GM10266 (cell line): ENCODE results near the gene GID8.

Experiments
- DNase-seq: peaks from one replicate; pipeline ENCODE4 v3.0.0; 2012; ENCODE audit errors: extremely low spot score
- CTCF ChIP-seq: IDR thresholded peaks from 2 replicates; pipeline ENCODE4 v1.5.1; 2012; ENCODE audit warnings: mild to moderate bottlenecking, low read depth; ENCODE audit not compliant: control insufficient read depth, insufficient read depth; ENCODE audit errors: missing control alignments

GID8 gene

GRCh38 chr20:62969939-62970306, 32.0 kb downstream of the GID8 start:
- TF ChIP-seq CTCF, result no peak
- DNase-seq, result no peak

- DNase-seq, result no peak
- TF ChIP-seq CTCF, result no peak
Observed at GRCh38 chr20:62970307-62971210, 32.6 kb downstream of the GID8 start.

DNA sequence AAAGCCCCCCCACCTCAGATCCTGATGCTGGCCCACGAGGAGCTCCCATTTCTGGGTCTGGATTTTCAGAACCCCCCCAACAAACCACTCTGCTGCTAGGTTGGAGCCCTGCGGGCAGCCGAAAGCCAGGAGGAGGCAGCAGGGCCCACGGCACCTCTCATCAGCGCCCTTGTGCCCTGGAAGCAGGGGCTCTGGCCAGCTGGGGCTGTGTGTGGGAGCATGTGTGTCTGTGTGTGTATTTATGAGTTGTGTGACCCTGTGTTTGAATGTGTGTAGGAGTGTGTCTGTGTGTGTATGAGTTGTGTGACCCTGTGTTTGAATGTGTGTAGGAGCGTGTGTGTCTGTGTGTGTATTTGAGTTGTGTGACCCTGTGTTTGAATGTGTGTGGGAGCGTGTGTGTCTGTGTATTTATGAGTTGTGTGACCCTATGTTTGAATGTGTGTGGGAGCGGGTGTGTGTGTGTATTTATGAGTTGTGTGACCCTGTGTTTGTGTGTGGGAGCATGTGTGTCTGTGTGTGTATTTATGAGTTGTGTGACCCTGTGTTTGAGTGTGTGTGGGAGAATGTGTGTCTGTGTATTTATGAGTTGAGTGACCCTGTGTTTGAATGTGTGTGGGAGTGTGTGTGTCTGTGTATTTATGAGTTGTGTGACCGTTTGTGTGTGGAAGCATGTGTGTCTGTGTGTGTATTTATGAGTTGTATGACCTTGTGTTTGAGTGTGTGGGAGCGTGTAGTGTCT, 33.4 kb downstream of the GID8 start:
- no peak for TF ChIP-seq CTCF
- no peak for DNase-seq

DNA sequence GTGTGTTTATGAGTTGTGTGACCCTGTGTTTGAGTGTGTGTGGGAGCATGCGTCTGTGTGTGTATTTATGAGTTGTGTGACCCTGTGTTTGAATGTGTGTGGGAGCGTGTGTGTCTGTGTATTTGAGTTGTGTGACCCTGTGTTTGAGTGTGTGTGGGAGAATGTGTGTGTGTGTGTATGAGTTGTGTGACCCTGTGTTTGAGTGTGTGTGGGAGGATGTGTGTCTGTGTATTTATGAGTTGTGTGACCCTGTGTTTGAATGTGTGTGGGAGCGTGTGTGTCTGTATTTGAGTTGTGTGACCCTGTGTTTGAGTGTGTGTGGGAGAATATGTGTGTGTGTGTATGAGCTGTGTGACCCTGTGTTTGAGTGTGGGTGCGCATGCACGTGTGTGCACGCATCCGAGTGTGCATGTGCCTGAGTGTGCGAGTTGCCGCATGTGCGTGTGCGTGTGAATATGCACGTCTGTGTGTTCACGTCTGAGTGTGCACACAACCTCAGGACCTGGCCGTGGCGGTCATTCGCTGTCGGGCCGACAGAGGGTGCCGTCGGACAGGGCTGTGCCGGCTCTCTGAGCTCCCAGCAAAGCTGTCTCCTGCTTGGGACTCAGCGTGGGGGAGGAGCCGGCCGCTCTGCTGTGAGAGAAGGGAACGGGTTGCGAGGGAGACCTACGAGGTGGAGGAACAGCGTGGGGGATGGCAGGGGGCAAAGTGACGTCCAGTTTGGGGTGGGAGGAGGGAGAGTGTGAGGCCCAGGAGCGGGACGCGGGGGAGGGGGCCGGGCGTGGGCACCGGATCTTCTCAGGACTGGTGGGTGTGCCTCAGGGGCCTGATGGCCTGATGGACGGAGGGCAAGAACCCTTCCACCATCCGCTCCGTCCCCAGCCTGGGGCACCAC, 34.2 kb downstream of the GID8 start:
- peak; percentile 93 for DNase-seq
- TF ChIP-seq CTCF, result peak; percentile 98

- no peak for DNase-seq
- no peak for TF ChIP-seq CTCF
Observed at GRCh38 chr20:62972845-62973745, 35.1 kb downstream of the GID8 start.

DNA sequence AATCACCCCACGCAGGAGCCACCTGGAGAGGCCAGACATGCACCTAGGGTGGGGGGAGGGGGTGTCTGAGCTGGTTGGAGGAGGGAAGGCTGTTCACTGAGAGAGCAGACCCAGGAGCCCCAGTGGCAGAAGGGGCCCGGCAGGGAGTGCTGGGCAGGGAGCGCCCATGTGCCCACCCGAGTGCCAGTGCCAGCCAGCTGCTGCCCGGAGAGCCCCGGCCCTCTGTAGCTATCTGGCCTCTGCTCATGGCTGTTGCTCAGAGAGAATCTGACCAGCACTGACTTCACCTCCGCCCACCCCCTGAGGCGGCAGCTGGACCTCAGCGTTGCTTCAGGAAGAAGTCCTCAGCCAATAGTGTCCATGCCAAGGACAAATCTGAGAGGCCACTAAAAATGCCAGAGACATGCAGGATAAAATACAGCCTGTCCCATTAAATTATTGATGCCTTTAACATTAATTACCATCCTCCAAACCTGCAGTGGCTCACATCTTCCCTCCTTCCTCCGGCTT, 37.4 kb downstream of the GID8 start:
- no peak for TF ChIP-seq CTCF
- no peak for DNase-seq
